Neural cell (in vitro differentiated cells): ENCODE measurements around the gene BRD7.

Experiments used
- CTCF ChIP-seq: fragments of 450-650 bp; IDR thresholded peaks from 2 replicates; pipeline ENCODE4 v1.5.1; 2014; ENCODE audit warnings: antibody characterized with exemption, mild to moderate bottlenecking, moderate library complexity; ENCODE audit not compliant: poor library complexity, severe bottlenecking
- EZH2 ChIP-seq: fragments of 200-600, 300-800 bp; shearing (Covaris generic), sonication (generic); IDR thresholded peaks from 2 replicates; pipeline ENCODE4 v1.6.1; 2014; ENCODE audit warnings: antibody characterized with exemption, low read length, borderline replicate concordance, mild to moderate bottlenecking; ENCODE audit not compliant: insufficient read depth, poor library complexity, severe bottlenecking
- POLR2AphosphoS5 ChIP-seq: IDR thresholded peaks from 2 replicates; pipeline ENCODE4 v1.6.1; 2012
- SMC3 ChIP-seq: fragments of 450-650 bp; conservative IDR thresholded peaks from 2 replicates; pipeline ENCODE4 v1.6.1; 2014; ENCODE audit warnings: antibody characterized with exemption, mild to moderate bottlenecking, moderate library complexity; ENCODE audit not compliant: poor library complexity
- TAF1 ChIP-seq: IDR thresholded peaks from 2 replicates; pipeline ENCODE4 v1.6.1; 2012; ENCODE audit warnings: low read depth
- TF ChIP-seq, protein P1 (sequence below): IDR thresholded peaks from 2 replicates; pipeline ENCODE4 v1.6.1; 2012; ENCODE audit warnings: borderline replicate concordance

DNA sequence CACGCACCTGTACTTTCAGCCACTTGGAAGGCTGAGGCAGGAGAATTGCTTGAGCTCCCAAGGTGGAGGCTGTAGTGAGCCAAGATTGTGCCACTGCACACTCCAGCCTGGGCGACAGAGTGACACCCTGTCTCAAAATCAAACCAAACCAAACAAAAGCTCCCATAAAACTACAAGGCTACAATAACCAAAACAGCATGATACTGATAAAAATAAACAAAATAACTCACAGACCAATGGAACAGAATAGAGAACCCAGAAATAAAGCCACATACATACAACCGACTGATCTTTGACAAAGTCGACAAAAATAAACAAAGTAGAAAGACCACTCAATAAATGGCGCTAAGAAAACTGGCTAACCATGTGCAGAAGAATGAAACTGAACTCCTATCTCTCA lies 37.2 kb downstream of the BRD7 start:
- TF ChIP-seq CTCF = no peak
- TF ChIP-seq POLR2AphosphoS5 = no peak
- no peak for TF ChIP-seq EZH2
- TF ChIP-seq TAF1 = no peak
- TF ChIP-seq, protein P1, sequence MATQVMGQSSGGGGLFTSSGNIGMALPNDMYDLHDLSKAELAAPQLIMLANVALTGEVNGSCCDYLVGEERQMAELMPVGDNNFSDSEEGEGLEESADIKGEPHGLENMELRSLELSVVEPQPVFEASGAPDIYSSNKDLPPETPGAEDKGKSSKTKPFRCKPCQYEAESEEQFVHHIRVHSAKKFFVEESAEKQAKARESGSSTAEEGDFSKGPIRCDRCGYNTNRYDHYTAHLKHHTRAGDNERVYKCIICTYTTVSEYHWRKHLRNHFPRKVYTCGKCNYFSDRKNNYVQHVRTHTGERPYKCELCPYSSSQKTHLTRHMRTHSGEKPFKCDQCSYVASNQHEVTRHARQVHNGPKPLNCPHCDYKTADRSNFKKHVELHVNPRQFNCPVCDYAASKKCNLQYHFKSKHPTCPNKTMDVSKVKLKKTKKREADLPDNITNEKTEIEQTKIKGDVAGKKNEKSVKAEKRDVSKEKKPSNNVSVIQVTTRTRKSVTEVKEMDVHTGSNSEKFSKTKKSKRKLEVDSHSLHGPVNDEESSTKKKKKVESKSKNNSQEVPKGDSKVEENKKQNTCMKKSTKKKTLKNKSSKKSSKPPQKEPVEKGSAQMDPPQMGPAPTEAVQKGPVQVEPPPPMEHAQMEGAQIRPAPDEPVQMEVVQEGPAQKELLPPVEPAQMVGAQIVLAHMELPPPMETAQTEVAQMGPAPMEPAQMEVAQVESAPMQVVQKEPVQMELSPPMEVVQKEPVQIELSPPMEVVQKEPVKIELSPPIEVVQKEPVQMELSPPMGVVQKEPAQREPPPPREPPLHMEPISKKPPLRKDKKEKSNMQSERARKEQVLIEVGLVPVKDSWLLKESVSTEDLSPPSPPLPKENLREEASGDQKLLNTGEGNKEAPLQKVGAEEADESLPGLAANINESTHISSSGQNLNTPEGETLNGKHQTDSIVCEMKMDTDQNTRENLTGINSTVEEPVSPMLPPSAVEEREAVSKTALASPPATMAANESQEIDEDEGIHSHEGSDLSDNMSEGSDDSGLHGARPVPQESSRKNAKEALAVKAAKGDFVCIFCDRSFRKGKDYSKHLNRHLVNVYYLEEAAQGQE = no peak
- TF ChIP-seq SMC3 = no peak
